B cell (primary cell): Measurements from ENCODE around the gene MAN2A2.

Source experiments
- CTCF ChIP-seq: fragments of 200-600 bp; IDR thresholded peaks from one replicate; pipeline ENCODE4 v1.8.0; 2022; ENCODE audit warnings: antibody characterized with exemption, mild to moderate bottlenecking
- EZH2 ChIP-seq: IDR thresholded peaks from 2 replicates; pipeline ENCODE4 v1.6.1; 2012; ENCODE audit warnings: borderline replicate concordance, low read depth, mild to moderate bottlenecking, moderate library complexity, low read length; ENCODE audit not compliant: insufficient read depth, poor library complexity, severe bottlenecking

DNA sequence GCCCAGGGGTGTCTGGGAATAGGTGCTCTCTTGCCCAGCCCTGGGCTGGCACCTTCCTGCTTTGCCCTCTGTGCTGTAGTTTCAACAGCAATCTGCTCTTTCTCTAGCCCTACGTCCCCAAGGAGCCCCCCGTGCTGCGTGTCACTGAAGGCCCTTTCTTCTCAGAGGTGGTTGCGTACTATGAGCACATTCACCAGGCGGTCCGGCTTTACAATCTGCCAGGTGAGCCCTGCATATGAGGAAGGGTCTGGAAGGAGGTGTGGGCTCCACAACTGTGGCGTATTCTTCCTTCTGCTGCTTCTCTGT lies 9.6 kb downstream of the MAN2A2 start:
- TF ChIP-seq CTCF = no peak
- TF ChIP-seq EZH2 = no peak
